BE2C (cell line): Measurements from ENCODE around the gene CDH22.

Experiments
- DNase-seq: peaks from one replicate; pipeline ENCODE4 v3.0.0-alpha.2; 2020
- H3K27me3 ChIP-seq: fragments of 250-450 bp; sonication (Bioruptor Pico); 2 replicates; pipeline ENCODE4 v1.5.1; 2020; ENCODE audit warnings: mild to moderate bottlenecking
- H3K36me3 ChIP-seq: fragments of 250-450 bp; sonication (Bioruptor Pico); 2 replicates; pipeline ENCODE4 v1.5.1; 2020; ENCODE audit warnings: mild to moderate bottlenecking
- H3K4me1 ChIP-seq: fragments of 250-450 bp; sonication (Bioruptor Pico); 2 replicates; pipeline ENCODE4 v1.5.1; 2020
- H3K4me3 ChIP-seq: 2 replicates; pipeline ENCODE4 v1.5.1; 2011; ENCODE audit warnings: low read depth, low read length
- H3K9me3 ChIP-seq: fragments of 250-450 bp; sonication (Bioruptor Pico); 2 replicates; pipeline ENCODE4 v1.5.1; 2020
- CTCF ChIP-seq: IDR thresholded peaks from 2 replicates; pipeline ENCODE4 v1.5.1; 2012; ENCODE audit warnings: mild to moderate bottlenecking, low read depth, low read length

The CDH22 gene

GRCh38 chr20:46333161-46333991 lies 25.1 kb upstream of the CDH22 start:
- Histone ChIP-seq H3K4me1 (peaks cover 40% of the 10 kb centered on the region), H3K9me3 (no peaks in the 10 kb centered on the region), H3K36me3 (no peaks in the 10 kb centered on the region), H3K27me3 (no peaks in the 10 kb centered on the region), H3K4me3 (no peak overlapping the region)
- peak; percentile 53 for DNase-seq
- TF ChIP-seq CTCF, result no peak

GRCh38 chr20:46332373-46333160 lies 24.3 kb upstream of the CDH22 start:
- TF ChIP-seq CTCF, result no peak
- Histone ChIP-seq H3K4me3 (no peak overlapping the region), H3K27me3 (no peaks in the 10 kb centered on the region), H3K9me3 (no peaks in the 10 kb centered on the region), H3K36me3 (no peaks in the 10 kb centered on the region), H3K4me1 (peaks cover 45% of the 10 kb centered on the region)
- peak; percentile 62 for DNase-seq

- H3K27me3 ChIP-seq, result no peaks in the 10 kb centered on the region
- DNase-seq, result no peak
- H3K4me1 ChIP-seq, result peaks cover 45% of the 10 kb centered on the region
- no peak for TF ChIP-seq CTCF
- no peak overlapping the region for H3K4me3 ChIP-seq
- H3K9me3 ChIP-seq, result no peaks in the 10 kb centered on the region
- no peaks in the 10 kb centered on the region for H3K36me3 ChIP-seq
Observed at GRCh38 chr20:46331611-46332361, 23.5 kb upstream of the CDH22 start.

- TF ChIP-seq CTCF, result no peak
- no peak overlapping the region for H3K4me3 ChIP-seq
- DNase-seq, result no peak
- no peaks in the 10 kb centered on the region for H3K9me3 ChIP-seq
- H3K36me3 ChIP-seq, result no peaks in the 10 kb centered on the region
- no peaks in the 10 kb centered on the region for H3K27me3 ChIP-seq
- H3K4me1 ChIP-seq, result peaks cover 45% of the 10 kb centered on the region
Observed at GRCh38 chr20:46330831-46331371, 22.6 kb upstream of the CDH22 start.

DNA sequence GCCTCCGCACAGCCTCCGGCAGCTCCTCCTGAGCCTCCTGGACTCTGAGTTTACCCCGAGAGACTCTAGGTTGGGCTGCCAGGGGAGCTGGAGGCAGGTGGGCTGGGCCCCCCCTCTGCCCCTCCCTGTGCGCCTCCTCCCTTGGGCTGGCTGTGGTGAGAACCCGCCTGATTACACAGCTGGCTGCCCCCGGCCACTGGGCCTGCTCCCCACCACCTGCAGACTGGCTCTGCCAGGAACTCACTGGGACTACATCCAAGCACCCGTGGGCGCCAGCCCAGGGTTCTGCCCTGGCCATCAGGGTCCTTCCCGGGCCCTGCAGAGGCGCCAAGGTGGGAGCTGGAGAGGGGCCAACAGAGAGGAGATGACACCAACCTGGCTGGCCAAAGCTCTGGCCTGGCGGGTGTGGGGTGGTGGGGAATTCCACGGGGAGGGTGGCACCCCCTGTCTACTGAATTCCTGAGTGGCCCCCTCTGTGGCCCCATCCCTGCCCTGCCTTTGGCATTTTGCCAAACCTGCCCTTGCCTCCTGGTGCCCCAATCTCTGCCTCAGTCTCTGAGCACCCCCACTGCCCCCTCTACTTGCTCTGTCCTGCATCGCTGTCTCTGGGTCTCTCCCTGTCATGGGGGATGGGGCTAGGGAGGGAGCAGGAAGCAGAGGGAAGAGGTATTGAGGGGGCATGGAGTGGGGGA lies 21.9 kb upstream of the CDH22 start:
- no peaks in the 10 kb centered on the region for H3K27me3 ChIP-seq
- H3K4me1 ChIP-seq, result peaks cover 45% of the 10 kb centered on the region
- H3K9me3 ChIP-seq, result no peaks in the 10 kb centered on the region
- no peak for TF ChIP-seq CTCF
- H3K4me3 ChIP-seq, result no peak overlapping the region
- no peaks in the 10 kb centered on the region for H3K36me3 ChIP-seq
- DNase-seq, result peak; percentile 45
